NCI-H748 (cell line): ENCODE results near the gene RAI1.

Experiments
- DNase-seq: peaks from one replicate; lab custom pipeline; 2025; ENCODE audit not compliant: unreplicated experiment; lab: John Stamatoyannopoulos, UW

The RAI1 gene

DNA sequence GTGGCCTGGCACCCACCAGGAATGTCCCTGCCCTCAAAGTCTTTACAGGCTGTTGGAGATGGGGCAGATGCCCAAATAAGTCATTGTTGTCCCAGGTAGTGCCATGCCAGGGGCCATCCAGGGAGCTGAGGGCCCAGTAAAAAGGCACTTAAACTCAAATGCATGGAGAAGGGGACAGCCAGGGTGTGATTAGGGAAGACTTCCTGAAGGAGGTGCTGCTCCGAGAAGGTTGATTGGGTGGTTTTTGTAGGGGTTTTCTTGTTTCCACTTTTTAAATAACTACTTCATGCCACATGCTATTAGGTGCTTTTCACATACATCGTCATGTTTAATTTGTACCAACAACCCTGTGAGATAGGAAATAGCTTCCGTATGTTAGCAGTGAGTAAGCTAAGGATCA is 66.9 kb downstream of the RAI1 start:
- DNase-seq, result no peak

GRCh38 chr17:17748604-17749003 is 67.3 kb downstream of the RAI1 start:
- DNase-seq, result no peak

GRCh38 chr17:17749025-17749772 is 67.9 kb downstream of the RAI1 start:
- peak; percentile 36 for DNase-seq

DNA sequence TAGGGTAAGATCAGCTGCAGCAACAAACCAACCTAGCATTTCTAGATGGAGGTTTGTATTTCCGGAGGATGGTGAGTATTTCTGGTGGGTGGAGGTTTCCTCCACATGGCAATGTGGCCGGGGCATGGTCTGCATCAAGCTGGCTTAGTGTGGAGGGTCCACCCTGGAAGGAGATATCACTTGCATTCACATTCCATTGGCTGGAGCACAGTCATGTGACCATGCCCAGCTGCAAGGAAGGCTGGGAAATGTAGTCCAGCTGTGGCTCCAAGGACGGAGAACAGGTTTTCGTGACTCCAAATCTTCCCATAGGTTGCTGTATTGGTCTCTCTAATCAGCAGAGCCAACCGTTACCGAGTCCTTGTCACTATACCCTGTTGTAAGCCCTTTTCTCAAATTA is 68.7 kb downstream of the RAI1 start:
- peak; percentile 54 for DNase-seq

- DNase-seq, result no peak
Measured at GRCh38 chr17:17750881-17751280, 69.6 kb downstream of the RAI1 start.

DNA sequence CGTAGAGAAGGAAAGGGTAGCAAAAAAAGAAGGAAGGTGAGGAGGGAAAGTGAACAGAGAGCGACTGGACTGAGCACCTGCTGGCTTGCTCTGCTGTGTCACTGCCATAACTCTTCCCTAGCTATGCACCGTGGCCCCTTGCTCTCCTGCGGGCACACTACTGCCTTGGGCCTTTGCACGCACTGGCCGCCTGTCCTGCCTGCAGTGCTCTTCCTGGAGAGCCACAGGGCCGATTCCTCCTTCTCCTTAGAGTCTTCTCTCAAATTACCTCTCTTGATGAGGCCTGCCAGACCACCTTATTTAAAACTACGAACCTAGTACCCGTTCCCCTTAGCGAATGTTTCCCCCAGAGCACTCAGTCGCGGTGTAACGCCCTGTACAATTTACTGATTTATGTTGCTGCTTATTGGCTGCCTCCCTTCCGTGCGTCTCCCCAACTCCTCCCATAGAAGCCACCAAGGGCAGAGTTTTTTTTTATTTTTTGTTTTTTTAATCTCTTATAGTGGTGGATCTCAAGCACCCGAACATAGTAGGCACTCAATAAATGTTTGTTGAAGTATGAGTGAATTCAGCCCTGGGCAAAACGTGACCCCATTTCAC is 70.3 kb downstream of the RAI1 start:
- DNase-seq, result peak; percentile 43

- peak; percentile 98 for DNase-seq
Measured at GRCh38 chr17:17752089-17752820, 71.0 kb downstream of the RAI1 start.

DNA sequence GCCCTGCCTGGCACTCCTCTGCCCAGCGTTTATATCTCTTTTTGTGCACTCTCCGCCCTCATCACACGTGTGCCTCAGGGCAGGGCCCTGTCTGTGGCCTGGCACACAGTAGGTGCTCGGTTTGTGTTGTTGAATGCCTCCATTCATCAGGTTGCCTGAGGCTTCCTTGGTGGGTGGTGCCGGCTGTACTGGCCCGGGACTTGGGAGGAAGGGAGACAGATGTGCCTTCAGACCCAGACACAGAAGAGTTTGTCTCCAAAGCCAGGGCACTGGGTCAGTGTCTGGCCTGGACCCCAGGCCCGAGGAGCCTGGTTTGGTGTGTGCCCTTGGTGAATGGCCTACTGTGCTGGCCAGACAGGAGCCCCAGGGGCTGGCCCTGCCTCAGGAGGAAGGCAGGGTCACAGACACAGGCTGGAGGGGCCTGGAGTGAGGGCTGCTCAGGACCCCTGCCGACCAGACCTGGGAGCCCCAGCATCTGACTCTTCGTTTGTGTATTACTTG is 71.6 kb downstream of the RAI1 start:
- DNase-seq, result no peak

DNA sequence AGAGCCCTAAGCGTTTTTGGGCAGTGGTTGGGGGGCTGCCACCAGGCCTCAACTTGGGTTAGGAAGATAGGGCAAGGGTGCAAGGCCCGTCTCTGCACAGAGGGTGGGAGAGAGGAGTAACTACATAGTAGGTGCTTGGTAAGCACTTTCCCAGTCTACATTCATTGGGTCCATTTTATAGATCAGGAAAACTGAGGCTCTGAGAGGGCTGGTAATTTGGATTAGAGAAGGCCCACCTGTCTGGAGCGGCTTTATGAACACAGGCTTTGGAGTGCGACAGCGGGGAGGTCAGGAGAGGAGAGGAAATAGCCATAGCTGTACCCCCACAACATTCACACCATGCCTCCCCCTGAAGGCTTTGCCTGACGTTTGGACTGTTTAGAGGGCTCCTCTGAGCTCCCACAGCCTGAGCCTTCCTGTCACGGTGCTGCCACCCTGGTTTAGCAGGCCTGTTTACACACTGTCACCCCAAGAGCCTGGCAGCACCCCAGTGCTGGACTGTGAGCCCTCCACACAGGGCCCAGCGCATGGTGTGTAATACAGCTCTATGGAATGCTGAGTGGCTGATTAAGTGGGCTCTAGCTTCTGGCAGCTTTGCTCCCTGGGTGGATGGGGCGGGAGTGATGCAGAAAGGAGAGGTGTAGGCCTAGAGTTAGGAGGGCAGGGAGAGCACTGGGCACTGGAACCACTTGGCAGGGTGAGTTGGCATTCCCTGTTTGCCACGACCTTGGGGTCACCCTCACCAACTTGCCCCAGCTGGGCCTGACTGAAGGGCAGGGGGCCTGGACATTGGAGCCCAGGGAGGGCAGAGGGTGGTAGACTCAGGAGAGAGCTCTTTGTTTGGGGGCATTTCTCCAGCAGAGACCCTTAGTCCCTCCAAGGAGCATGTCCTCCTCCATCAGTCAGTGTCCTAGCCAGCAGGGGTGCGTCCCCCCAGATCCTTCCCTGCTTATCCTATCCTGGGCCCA is 73.7 kb downstream of the RAI1 start:
- no peak for DNase-seq

GRCh38 chr17:17755715-17756114 is 74.5 kb downstream of the RAI1 start:
- DNase-seq, result no peak

DNA sequence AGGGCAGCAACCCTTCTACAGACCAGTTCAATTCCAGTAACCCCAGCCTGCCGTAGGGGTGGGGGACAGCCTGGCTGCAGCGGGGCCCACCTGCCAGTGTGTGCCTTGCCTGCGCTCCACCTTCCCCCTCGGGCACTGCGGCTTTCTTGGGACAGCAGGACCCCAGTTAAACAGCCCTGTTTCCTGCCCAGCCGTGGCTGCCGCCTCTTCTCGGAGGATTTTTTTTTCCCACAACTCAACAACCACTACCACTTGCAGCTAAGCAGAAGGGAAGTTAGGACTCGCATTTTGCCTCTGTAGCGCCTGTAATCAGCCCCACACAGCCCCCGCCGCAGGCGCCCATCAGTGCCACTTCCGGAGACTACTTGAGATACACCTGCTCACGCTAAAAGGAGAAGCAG is 76.1 kb downstream of the RAI1 start:
- DNase-seq, result peak; percentile 81

DNA sequence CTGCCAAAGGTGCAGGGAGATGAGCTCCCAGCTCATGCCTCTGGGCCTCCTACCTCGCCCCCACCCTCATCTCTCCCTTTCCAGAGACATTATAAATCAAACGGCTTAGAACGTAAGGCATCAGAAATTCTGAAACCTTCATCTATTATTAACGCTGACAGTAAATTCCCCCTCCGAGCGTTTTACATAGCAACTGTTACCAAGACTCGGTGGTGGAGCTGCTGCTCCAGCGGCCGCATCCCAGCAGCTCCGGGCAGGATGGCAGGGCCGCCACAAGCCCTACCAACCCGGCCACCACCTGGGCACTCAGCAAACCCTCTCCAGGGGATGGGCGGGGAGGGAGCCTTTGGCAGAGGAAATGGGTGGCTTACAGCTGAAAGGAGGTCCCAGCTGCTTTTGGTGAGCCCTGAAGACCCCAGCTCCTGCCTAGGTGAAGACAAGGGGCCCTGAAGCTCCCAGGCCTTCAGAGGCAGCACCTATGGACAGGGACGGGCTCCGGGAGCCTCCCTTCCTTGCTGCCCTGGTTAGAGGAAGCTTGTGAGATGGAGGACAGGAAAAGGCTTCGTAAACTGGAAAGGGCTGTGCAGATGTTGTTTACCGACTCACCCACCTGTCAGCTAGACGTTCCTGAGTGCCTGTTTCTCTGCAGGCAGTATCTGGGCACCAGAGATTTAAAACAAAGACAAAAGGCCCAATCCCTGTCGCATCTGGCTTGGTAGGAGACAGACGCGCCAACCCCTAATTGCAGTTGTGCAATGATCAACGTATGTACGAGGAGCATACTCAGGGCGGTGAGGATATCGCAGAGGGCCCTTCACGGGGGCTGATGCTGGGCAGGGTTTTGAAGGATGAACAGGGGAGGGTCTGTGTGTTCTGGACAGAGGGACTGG is 76.9 kb downstream of the RAI1 start:
- DNase-seq, result peak; percentile 90

DNA sequence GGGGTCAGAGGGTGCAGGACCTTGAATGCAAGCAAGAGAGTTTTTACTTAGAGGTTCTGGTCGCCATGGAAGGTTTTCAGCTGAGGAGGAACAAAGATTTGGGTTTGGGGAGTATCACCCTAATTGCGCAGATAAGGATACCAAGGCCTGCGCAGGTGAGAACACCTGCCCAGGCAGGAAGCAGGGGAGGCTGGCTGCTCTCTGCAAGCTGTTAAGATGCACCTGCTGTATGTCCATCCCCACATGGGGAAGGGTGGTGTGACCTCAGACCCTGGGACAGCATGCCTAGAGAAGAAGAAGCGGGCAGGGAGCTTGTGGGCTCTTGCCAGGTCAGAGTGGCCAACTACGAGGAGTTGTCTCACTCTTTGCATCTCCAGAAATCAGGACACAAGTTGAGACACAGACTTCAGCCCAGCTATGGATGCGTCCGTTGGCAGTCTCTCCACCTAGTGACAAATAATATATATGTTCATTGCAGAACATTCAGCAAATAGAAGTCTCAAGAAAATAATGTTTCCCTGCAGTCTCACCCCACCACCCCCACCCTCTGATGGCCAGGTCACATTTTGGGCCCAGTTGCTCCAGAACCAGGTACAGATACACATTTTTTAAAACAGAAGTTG is 77.8 kb downstream of the RAI1 start:
- DNase-seq, result no peak

DNA sequence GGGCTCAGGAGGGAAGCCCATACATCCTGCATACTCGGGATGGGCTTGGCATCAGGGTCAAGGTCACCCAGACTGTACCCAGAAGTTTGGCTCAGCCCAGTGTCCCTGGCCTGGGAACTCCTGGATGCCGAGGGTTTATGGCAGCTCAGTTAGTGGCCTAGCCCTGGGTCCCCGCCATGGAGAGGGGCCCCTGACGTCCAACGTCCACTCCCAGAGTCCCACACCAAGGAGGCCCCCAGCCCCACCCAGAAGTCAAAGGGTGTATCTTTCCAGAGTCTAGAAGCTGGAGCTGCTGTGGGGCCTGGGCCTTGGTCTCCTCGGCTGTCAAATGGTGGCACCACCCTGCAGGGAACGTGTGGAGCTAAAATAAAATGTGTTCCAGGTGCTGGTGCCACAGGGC is 79.1 kb downstream of the RAI1 start:
- no peak for DNase-seq

DNA sequence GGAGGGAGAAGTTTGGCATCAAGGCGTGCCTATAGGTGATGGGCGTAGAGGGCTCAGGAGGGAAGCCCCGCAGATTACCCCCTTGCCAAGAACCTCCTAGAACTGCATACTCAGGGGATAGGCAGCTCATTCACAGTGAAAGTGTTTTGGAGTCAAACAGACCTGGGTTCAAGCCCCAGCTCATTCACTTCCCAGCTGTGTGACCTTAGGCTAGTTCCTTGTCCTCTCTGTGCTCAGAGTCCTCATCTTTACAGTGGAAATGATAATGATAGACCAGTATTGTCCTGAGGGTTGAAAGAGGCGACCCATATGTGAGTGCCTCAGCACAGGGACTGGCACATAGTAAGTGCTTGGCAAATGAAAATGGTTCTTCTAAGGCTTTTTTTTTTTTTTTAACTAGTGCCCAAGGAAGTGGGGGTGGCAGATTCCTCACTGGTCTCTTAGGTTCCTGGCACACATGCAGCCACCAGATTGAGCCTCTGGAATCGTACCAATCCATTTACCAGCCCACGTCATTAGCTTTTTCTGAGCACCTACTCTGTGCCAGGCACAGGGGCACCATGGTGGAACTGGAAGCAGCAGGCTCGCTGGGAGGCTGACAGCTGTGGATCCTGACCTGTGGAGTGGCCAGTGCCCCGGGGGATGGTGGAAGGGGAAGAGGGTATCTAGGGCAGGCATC is 79.8 kb downstream of the RAI1 start:
- no peak for DNase-seq

DNA sequence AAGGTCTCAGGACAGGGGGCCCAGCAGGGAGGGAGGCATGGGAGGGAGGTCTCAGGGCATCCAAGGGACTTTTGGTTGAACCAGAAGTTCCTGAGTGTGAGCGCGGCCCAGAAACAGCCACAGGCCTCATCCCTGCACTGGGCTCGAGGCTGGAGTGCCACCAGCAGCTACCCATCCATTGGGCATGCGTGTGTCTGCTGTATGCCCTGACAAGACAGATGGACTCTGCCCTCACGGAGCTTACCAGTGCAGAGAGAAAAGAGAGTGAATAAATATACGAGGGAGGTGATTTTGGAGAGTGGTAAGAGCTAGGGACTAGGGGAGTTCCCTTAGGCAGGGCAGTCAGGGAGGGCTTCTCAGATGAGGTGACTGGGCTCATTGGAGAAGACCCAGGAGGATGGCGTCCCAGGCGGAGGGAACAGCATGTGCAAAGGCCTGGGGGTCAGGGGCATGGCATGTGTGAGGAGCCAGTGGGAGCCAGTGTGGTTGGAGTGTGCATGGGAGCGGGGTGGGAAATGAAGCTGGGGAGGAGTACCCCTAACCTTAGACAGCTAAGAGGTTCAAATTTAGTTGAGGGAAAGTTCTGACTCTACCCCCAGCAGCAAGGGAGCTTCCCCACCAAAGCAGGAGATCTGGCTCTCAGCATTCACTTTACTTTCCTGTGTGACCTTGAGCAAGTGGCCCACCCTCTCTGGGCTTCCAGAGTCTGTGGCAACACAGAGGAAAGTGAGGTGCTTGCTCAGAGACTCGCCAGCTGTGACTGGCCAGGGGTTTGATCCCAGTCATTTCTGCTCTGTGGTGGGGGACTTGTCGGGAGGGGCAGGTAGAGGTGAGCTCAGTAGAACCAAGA is 80.9 kb downstream of the RAI1 start:
- no peak for DNase-seq

- no peak for DNase-seq
Measured at GRCh38 chr17:17762744-17763105, 81.5 kb downstream of the RAI1 start.

GRCh38 chr17:17763136-17763535 is 81.9 kb downstream of the RAI1 start:
- DNase-seq, result no peak
